Measurements from ENCODE around the gene RAB36. TPM values are rescaled to one million over a fixed set of nuclear protein-coding genes. Genes with fewer than 3 reads are reported as not detected.

RAB36 gene
- total and polyA plus RNA-seq, 4 donors = 4.4 to 27.5 (median 9.6) TPM

- WGBS, 2 donors = 14 to 35% methylated on average over 43 of the region's 43 CpGs
- H3K27ac ChIP-seq (ENCODE audit: low read depth in 1 of 2, low read length in 1 of 2) = peak overlapping the region in 1 of 2 donors; percentile 65
Observed at GRCh38 chr22:23181721-23182308, 36.5 kb downstream of the RAB36 start.

GRCh38 chr22:23182309-23183060 is 37.2 kb downstream of the RAB36 start:
- peak overlapping the region; percentile 70 for H3K4me3 ChIP-seq
- DNase-seq = peak in 1 of 3 donors; percentile 30
- no peak for ATAC-seq (ENCODE audit: insufficient read depth, low FRiP score)
- WGBS, 2 donors = 12 to 22% methylated on average over 12 of the region's 12 CpGs
- H3K27ac ChIP-seq (ENCODE audit: low read depth in 1 of 2, low read length in 1 of 2) = peak overlapping the region in 1 of 2 donors; percentile 36
- peaks cover 3 to 40% (median 14%) of the 10 kb centered on the region in 5 donors for H3K4me1 ChIP-seq (ENCODE audit: control insufficient read depth in 5 of 5, insufficient read depth in 5 of 5, low read length in 5 of 5)
- no peaks in the 10 kb centered on the region for H3K36me3 ChIP-seq (ENCODE audit: control insufficient read depth in 4 of 4, insufficient read depth in 4 of 4, low read length in 4 of 4)
- TF ChIP-seq, protein P1, sequence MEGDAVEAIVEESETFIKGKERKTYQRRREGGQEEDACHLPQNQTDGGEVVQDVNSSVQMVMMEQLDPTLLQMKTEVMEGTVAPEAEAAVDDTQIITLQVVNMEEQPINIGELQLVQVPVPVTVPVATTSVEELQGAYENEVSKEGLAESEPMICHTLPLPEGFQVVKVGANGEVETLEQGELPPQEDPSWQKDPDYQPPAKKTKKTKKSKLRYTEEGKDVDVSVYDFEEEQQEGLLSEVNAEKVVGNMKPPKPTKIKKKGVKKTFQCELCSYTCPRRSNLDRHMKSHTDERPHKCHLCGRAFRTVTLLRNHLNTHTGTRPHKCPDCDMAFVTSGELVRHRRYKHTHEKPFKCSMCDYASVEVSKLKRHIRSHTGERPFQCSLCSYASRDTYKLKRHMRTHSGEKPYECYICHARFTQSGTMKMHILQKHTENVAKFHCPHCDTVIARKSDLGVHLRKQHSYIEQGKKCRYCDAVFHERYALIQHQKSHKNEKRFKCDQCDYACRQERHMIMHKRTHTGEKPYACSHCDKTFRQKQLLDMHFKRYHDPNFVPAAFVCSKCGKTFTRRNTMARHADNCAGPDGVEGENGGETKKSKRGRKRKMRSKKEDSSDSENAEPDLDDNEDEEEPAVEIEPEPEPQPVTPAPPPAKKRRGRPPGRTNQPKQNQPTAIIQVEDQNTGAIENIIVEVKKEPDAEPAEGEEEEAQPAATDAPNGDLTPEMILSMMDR (IDR thresholded peaks at IDR 0.05; ENCODE audit: control extremely low read depth, extremely low read depth) = no peak
- H3K9ac ChIP-seq (ENCODE audit: insufficient read depth in 1 of 2, low read length in 2 of 2) = no peak overlapping the region
- peaks cover 0 to 2% (median 0%) of the 10 kb centered on the region in 4 donors for H3K9me3 ChIP-seq (ENCODE audit: control insufficient read depth in 4 of 4, insufficient read depth in 3 of 4, low read length in 3 of 4)
- no peaks in the 10 kb centered on the region for H3K27me3 ChIP-seq (ENCODE audit: control insufficient read depth in 3 of 3, insufficient read depth in 3 of 3, low read length in 2 of 3)

More at GRCh38 chr22:23181721-23182308, 36.5 kb downstream of the RAB36 start:
- Histone ChIP-seq H3K9ac (ENCODE audit: insufficient read depth in 1 of 2, low read length in 2 of 2) (no peak overlapping the region), H3K27me3 (ENCODE audit: control insufficient read depth in 3 of 3, insufficient read depth in 3 of 3, low read length in 2 of 3) (no peaks in the 10 kb centered on the region), H3K36me3 (ENCODE audit: control insufficient read depth in 4 of 4, insufficient read depth in 4 of 4, low read length in 4 of 4) (no peaks in the 10 kb centered on the region), H3K4me1 (ENCODE audit: control insufficient read depth in 5 of 5, insufficient read depth in 5 of 5, low read length in 5 of 5) (peaks cover 3 to 40% (median 14%) of the 10 kb centered on the region in 5 donors), H3K9me3 (ENCODE audit: control insufficient read depth in 4 of 4, insufficient read depth in 3 of 4, low read length in 3 of 4) (peaks cover 0 to 5% (median 0%) of the 10 kb centered on the region in 4 donors), H3K4me3 (peak overlapping the region; percentile 70)
- no peak for DNase-seq
- ATAC-seq (ENCODE audit: insufficient read depth, low FRiP score) = no peak
- TF ChIP-seq, protein P1 (IDR thresholded peaks at IDR 0.05; ENCODE audit: control extremely low read depth, extremely low read depth) = no peak

- DNase-seq = peak; percentile 51 to 61 (median 57)
- H3K9me3 ChIP-seq (ENCODE audit: control insufficient read depth in 4 of 4, insufficient read depth in 3 of 4, low read length in 3 of 4) = peaks cover 0 to 2% (median 0%) of the 10 kb centered on the region in 4 donors
- TF ChIP-seq, protein P1 (IDR thresholded peaks at IDR 0.05; ENCODE audit: control extremely low read depth, extremely low read depth) = no peak
- H3K4me3 ChIP-seq = peak overlapping the region; percentile 70
- no peak for ATAC-seq (ENCODE audit: insufficient read depth, low FRiP score)
- no peaks in the 10 kb centered on the region for H3K36me3 ChIP-seq (ENCODE audit: control insufficient read depth in 4 of 4, insufficient read depth in 4 of 4, low read length in 4 of 4)
- peaks cover 5 to 40% (median 14%) of the 10 kb centered on the region in 5 donors for H3K4me1 ChIP-seq (ENCODE audit: control insufficient read depth in 5 of 5, insufficient read depth in 5 of 5, low read length in 5 of 5)
- 7 to 13% methylated on average over 11 of the region's 11 CpGs for WGBS, 2 donors
- H3K27ac ChIP-seq (ENCODE audit: low read depth in 1 of 2, low read length in 1 of 2) = peak overlapping the region in 1 of 2 donors; percentile 16
- no peak overlapping the region for H3K9ac ChIP-seq (ENCODE audit: insufficient read depth in 1 of 2, low read length in 2 of 2)
- no peaks in the 10 kb centered on the region for H3K27me3 ChIP-seq (ENCODE audit: control insufficient read depth in 3 of 3, insufficient read depth in 3 of 3, low read length in 2 of 3)
Observed at GRCh38 chr22:23183061-23183698, 37.9 kb downstream of the RAB36 start.

Data from lung (tissue), 12 donors.